ENCODE results near the gene SUMO3. TPM values are rescaled to one million over a fixed set of nuclear protein-coding genes. Genes with fewer than 3 reads are reported as not detected.
A peak's percentile ranks its signal among the peaks of the same experiment; 100 is the strongest.

Gene SUMO3
- total RNA-seq, 1 experiment from 2014 or later = 82.9 TPM

GRCh38 chr21:44795342-44795741 lies 22.5 kb downstream of the SUMO3 start:
- Histone ChIP-seq H3K4me1 (ENCODE audit: insufficient read depth, low read length) (no peaks in the 10 kb centered on the region; the same call in 1 of the 2 replicates), H3K4ac (ENCODE audit: low read depth, low read length) (no peak overlapping the region), H3K79me1 (ENCODE audit: insufficient read depth, low read depth, low read length, poor library complexity, severe bottlenecking) (peaks cover 6% of the 10 kb centered on the region), H3K23ac (ENCODE audit: insufficient read length, low read depth, low read length) (no peak overlapping the region), H3K9ac (ENCODE audit: extremely low read depth, insufficient read length, low read length) (no peak overlapping the region), H3K27me3 (ENCODE audit: insufficient read depth, low read length) (no peaks in the 10 kb centered on the region), H3K23me2 (ENCODE audit: insufficient read length, low read depth, low read length, poor library complexity, severe bottlenecking) (no peaks in the 10 kb centered on the region), H2BK20ac (ENCODE audit: low read depth, low read length, poor library complexity, severe bottlenecking) (no peak overlapping the region), H3K9me3 (ENCODE audit: control insufficient read depth, low read depth, low read length) (no peaks in the 10 kb centered on the region), H2BK5ac (ENCODE audit: insufficient read length, low read length) (no peak overlapping the region), H4K5ac (ENCODE audit: insufficient read length, low read depth, low read length) (no peak overlapping the region), H4K8ac (replicated peaks; ENCODE audit: insufficient read length, low read depth, low read length) (no peak overlapping the region), H2AFZ (ENCODE audit: low read length) (no peak overlapping the region), H2BK12ac (ENCODE audit: insufficient read length, low read depth, low read length) (no peak overlapping the region), H3T11ph (ENCODE audit: low read length) (no peak overlapping the region), H2BK15ac (ENCODE audit: low read depth, low read length) (no peak overlapping the region), H3K79me2 (ENCODE audit: insufficient read depth, low read length) (peaks cover 24% of the 10 kb centered on the region; the same call in 1 of the 2 replicates), H4K20me1 (ENCODE audit: control insufficient read depth, insufficient read depth, insufficient read length) (no peaks in the 10 kb centered on the region), H2AK5ac (ENCODE audit: insufficient read length, low read length) (no peak overlapping the region), H3K27ac (ENCODE audit: insufficient read length, low read depth, low read length) (no peak overlapping the region), H3K14ac (ENCODE audit: insufficient read depth, low read length) (no peak overlapping the region), H2BK120ac (ENCODE audit: low read depth, low read length, poor library complexity, severe bottlenecking) (no peak overlapping the region), H3K4me2 (ENCODE audit: insufficient read depth, insufficient read length, low read length) (no peak overlapping the region), H3K18ac (ENCODE audit: insufficient read length, low read depth, low read length) (no peak overlapping the region), H3K56ac (ENCODE audit: insufficient read length, low read depth, low read length) (no peak overlapping the region), H4K91ac (ENCODE audit: insufficient read length, low read depth, low read length) (no peak overlapping the region)
- Mint-ChIP-seq H3K27me3 (ENCODE audit: low read depth) (no peaks in the 10 kb centered on the region), H3K4me3 (no peak overlapping the region), H3K4me1 (peaks cover 17 to 37% of the 10 kb centered on the region in 2 experiments), H3K27ac (peak overlapping the region in 1 of 3 experiments; percentile 87; a peak in 3 of 7 replicates), H3K9me3 (no peaks in the 10 kb centered on the region; a peak in 1 of 5 replicates), H3K36me3 (ENCODE audit: insufficient read depth in 1 of 3, low read depth in 3 of 3) (peaks cover 45 to 62% (median 54%) of the 10 kb centered on the region in 3 experiments)
- TF ChIP-seq CTCF (conservative IDR thresholded peaks at IDR 0.05) = no peak
- DNase-seq = no peak
- no CpG with 5 or more reads among the region's 11 CpGs for WGBS (ENCODE audit: extremely low coverage, insufficient read length, low lambda C conversion rate)
